Upper lobe of right lung (tissue), 1 donor: ENCODE data around the gene SMPD4. TPM values are rescaled to one million over a fixed set of nuclear protein-coding genes. Genes with fewer than 3 reads are reported as not detected.
"Not testable (repeated sequence)": the region's sequence is repeated elsewhere in the genome, so short reads cannot be mapped to it uniquely, and the experiment has no call there.

Experiments used
- ATAC-seq: fragments of 200-7000 bp; cut with Tn5 transposase; one replicate; pipeline ENCODE4 v1.9.1; 2020; ENCODE audit warnings: mild to moderate bottlenecking, moderate library complexity
- DNase-seq: peaks from one replicate; pipeline ENCODE4 v3.0.0-alpha.2; 2020
- H3K27ac ChIP-seq: fragments of 200-600 bp; one replicate; pipeline ENCODE4 v1.8.0; 2022
- H3K27me3 ChIP-seq: fragments of 200-600 bp; one replicate; pipeline ENCODE4 v1.8.0; 2022; ENCODE audit warnings: mild to moderate bottlenecking
- H3K36me3 ChIP-seq: fragments of 200-600 bp; one replicate; pipeline ENCODE4 v1.8.0; 2022
- H3K4me1 ChIP-seq: fragments of 200-600 bp; one replicate; pipeline ENCODE4 v1.8.0; 2022
- H3K4me3 ChIP-seq: fragments of 200-600 bp; one replicate; pipeline ENCODE4 v1.8.0; 2022; ENCODE audit warnings: mild to moderate bottlenecking
- H3K9me3 ChIP-seq: fragments of 200-600 bp; one replicate; pipeline ENCODE4 v1.8.0; 2022
- intact Hi-C: fragments of 100-400 bp; cut with DNase I; formaldehyde crosslinking; loops from one replicate; pipeline ENCODE4 v1.11.0; 2022
- total RNA-seq: library from RNA; stranded (reverse); fragmentation: NEBNext Ultra II Directional; extraction: Animal tissue kit (Norgen Biotek cat#: 25700); gene quantifications from one replicate; pipeline ENCODE4 v1.2.1, GENCODE V29; 2021
- TF ChIP-seq, protein P1 (sequence below): fragments of 200-600 bp; IDR thresholded peaks from one replicate; pipeline ENCODE4 v1.8.0; 2022; ENCODE audit warnings: antibody characterized with exemption
- donor health status: DM: no; HTN: yes; CAD: no; lungs with severe emphysema.

SMPD4 gene
- total RNA-seq, 1 donor from 2014 or later, result 41.4 TPM

DNA sequence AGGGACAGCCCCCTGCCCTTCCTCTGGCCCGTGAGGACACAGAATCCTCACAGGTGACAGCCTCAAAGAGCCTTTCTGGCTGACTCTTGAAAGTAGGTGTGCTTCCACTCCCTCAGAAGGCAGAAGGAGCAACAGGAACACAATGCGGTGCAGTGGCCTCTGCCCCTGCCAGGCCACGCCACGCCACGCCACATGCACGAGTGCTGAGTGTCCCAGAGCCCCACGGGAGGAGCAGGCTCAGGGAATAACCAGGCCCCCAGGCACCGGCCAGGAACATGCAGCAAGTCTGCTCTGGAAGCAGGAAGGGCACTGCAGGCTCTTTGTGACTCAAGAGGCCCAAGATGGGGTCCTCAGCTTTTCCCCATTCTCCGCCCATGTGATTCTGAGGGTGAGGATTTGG, 18.4 kb downstream of the SMPD4 start:
- no peak for ATAC-seq
- no peak overlapping the region for H3K27ac ChIP-seq
- H3K4me3 ChIP-seq, result no peak overlapping the region
- peaks cover 53% of the 10 kb centered on the region for H3K36me3 ChIP-seq
- intact Hi-C loops, result no loop called here
- H3K4me1 ChIP-seq, result no peaks in the 10 kb centered on the region
- no peaks in the 10 kb centered on the region for H3K27me3 ChIP-seq
- TF ChIP-seq, protein P1, sequence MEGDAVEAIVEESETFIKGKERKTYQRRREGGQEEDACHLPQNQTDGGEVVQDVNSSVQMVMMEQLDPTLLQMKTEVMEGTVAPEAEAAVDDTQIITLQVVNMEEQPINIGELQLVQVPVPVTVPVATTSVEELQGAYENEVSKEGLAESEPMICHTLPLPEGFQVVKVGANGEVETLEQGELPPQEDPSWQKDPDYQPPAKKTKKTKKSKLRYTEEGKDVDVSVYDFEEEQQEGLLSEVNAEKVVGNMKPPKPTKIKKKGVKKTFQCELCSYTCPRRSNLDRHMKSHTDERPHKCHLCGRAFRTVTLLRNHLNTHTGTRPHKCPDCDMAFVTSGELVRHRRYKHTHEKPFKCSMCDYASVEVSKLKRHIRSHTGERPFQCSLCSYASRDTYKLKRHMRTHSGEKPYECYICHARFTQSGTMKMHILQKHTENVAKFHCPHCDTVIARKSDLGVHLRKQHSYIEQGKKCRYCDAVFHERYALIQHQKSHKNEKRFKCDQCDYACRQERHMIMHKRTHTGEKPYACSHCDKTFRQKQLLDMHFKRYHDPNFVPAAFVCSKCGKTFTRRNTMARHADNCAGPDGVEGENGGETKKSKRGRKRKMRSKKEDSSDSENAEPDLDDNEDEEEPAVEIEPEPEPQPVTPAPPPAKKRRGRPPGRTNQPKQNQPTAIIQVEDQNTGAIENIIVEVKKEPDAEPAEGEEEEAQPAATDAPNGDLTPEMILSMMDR, result no peak
- no peak for DNase-seq
- H3K9me3 ChIP-seq, result no peaks in the 10 kb centered on the region

DNA sequence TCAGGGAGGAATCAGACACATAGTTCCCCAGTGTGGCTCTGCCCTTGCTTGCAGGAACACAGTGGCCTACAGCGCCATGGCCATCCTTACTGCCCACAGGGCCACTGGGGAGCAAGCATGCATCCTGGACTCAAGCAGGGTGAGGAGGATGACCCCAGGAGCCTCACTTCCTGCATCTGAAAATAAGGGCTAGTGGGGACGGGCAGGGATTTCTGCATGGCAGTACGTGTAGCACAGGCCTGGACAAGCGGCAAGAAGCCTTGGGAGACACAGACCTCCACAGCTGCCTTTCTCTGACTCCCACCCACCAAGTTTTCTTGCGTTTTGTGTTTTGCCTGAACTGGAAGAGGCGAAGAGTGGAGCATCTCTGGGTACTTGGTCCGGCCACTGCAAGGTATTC, 18.9 kb downstream of the SMPD4 start:
- intact Hi-C loops, H3K4me3 ChIP-seq, H3K9me3 ChIP-seq, H3K27me3 ChIP-seq, DNase-seq, ATAC-seq, H3K4me1 ChIP-seq, H3K27ac ChIP-seq: not testable (repeated sequence)
- H3K36me3 ChIP-seq, result peaks cover 48% of the 10 kb centered on the region

DNA sequence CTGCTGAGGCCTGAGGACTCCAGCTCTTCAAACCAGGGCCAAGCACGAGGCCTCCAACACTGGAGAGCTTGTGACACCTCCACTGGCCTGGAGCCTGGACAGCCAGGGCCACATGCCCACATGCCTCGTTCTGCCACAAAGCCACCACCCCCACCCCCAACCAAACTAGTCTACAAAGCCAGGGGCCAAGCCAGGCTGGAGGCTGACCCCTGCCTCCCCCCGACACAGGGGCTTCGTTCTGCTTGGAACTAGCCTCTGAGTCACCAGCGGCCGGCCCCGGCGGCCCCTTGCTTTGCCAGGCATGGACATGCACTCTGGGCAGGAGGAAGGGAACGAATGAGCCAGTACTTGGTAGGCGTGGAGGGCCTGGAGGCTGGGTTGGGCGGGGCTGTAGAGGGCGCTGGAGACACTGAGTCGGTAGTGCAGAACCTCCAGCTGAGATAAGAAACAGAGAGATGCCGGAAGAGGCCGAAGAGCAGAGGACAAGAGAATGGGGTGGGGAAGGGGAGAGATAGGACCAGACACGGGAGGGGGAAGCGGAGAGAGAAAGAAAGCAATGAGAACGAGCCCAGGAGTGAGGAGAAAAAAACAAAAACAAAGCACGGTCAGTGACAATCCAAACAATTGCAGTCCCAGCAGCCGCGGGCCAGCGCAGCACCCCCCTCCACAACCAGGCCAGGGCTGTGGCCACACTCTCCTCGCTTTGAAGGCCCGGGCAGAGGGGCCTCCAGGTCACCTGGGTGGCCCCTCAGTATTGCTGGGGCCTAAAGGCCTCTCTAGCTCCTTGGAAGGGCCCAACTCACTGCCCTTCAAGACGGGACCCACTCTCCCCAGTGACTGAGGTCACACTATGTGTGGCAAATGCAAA, 20.3 kb downstream of the SMPD4 start:
- peaks cover 34% of the 10 kb centered on the region for H3K36me3 ChIP-seq
- H3K4me3 ChIP-seq, H3K27me3 ChIP-seq, intact Hi-C loops, H3K27ac ChIP-seq, H3K4me1 ChIP-seq, H3K9me3 ChIP-seq, DNase-seq, ATAC-seq: not testable (repeated sequence)

DNA sequence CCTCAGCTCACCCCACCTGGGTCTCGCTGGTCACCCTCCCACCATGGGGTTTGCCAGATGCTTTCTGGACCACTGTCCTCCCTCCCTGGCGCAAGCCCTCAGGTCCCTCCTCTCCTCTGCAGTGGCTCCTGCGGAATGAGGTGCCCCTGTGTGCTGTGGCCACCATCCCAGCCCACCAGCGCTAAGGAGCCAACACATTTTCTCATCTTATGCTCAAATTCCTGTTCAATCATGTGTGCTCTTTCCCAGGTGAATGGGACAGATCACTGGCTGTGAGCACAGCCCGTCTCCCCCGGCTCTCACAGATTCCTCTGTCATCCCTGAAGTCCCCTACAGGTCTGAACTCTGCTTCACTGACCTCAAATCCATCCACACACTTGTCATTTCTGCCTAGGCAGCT, 21.3 kb downstream of the SMPD4 start:
- ATAC-seq (no peak), DNase-seq (no peak)
- H3K4me3 ChIP-seq, result no peak overlapping the region
- H3K4me1 ChIP-seq, result no peaks in the 10 kb centered on the region
- TF ChIP-seq, protein P1, result no peak
- no peaks in the 10 kb centered on the region for H3K27me3 ChIP-seq
- H3K9me3 ChIP-seq, result no peaks in the 10 kb centered on the region
- intact Hi-C loops, result no loop called here
- no peak overlapping the region for H3K27ac ChIP-seq
- H3K36me3 ChIP-seq, result peaks cover 25% of the 10 kb centered on the region

DNA sequence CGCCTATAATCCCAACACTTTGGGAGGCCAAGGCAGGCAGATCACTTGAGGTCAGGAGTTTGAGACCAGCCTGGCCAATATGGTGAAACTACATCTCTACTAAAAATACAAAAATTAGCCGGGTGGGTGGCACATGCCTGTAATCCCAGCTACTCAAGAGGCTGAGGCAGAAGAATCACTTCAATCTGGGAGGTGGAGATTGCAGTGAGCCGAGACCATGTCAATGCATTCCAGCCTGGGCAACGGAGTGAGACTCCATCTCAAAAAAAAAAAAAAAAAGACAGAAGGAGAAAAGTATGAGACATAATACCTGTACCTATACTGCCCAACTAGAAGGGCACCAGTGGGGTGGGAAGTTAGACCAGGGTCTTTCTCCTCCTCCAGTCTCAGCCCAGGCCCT, 22.0 kb downstream of the SMPD4 start:
- DNase-seq, H3K4me3 ChIP-seq, intact Hi-C loops, ATAC-seq, H3K4me1 ChIP-seq, H3K27ac ChIP-seq, H3K9me3 ChIP-seq, H3K27me3 ChIP-seq: not testable (repeated sequence)
- peaks cover 17% of the 10 kb centered on the region for H3K36me3 ChIP-seq

DNA sequence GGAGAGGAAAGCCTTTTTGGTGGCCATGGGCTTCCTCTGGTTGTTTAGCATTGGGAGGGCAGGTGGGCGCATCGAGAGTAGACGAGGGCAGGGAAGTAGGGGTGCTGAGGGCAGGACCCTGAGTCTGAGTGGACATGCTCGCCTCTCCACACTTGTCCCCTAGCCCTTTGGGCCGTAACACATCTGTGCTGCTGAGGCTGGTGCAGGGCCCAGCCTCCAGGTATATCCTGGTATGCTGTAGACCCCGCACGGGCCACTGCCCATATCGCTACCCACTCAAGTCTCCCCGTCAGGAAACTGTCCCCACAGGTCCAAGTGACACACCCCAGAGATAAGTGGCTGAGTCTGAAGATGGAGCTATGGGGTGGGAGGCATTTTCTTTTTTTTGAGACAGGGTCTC, 22.8 kb downstream of the SMPD4 start:
- DNase-seq, result no peak
- Histone ChIP-seq H3K27ac (no peak overlapping the region), H3K9me3 (no peaks in the 10 kb centered on the region), H3K27me3 (no peaks in the 10 kb centered on the region), H3K4me1 (no peaks in the 10 kb centered on the region), H3K36me3 (peaks cover 10% of the 10 kb centered on the region), H3K4me3 (no peak overlapping the region)
- intact Hi-C loops, result no loop called here
- no peak for ATAC-seq
- TF ChIP-seq, protein P1, result no peak

DNA sequence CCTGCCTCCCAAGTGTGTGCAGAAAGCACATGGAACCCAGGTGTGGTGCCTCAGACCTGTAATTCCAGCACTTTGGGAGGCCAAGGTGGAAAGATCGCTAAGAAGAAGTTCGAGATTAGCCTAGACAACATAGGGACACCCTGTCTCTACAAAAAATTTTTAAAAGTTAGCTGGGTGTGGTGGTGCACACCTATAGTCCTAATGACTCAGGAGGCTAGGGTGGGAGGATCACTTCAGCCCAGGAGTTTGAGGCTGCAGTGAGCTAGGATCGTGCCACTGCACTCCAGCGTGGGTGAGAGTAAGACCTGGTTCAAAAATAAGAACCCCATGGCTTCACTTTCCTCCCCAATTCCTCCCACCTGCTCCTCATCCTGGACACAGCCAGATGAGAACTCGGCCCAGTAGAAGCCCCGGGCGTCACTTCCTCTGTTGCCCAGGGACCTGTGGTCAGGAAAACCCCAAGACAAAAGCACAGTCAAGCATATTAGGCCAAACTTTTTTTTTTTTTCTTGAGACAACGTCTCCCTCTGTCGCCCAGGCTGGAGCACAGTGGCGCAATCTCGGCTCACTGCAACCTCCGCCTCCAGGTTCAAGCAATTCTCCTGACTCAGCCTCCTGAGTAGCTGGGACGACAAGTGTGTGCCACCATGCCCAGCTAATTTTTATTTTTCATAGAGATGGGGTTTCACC, 23.4 kb downstream of the SMPD4 start:
- H3K36me3 ChIP-seq, H3K9me3 ChIP-seq, H3K4me3 ChIP-seq, H3K4me1 ChIP-seq, H3K27me3 ChIP-seq, DNase-seq, H3K27ac ChIP-seq, ATAC-seq, intact Hi-C loops: not testable (repeated sequence)

DNA sequence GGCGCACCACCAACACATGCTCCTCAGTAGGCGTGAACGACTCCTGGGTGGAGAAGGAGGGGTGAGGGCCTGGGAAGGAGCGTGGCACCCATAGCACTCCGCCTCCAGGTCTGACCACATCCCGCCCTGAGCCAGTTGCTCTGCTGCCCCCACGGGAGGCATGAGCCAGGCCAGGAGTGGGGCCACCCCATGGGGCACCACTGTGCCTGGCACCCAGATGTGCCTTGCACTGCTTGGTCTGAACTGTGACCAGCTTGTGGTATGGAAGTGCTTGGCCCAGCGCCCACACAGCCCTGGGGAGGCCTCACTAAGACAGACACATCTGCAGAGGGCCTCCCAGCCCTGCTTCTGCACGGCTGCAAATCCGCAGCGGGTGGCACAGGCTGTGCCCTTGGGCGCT, 24.0 kb downstream of the SMPD4 start:
- H3K9me3 ChIP-seq, H3K4me1 ChIP-seq, ATAC-seq, H3K27ac ChIP-seq, intact Hi-C loops, H3K27me3 ChIP-seq, DNase-seq, H3K4me3 ChIP-seq, H3K36me3 ChIP-seq: not testable (repeated sequence)
